ENCODE data around the gene FKBP2.

- TF ChIP-seq SUZ12 (IDR thresholded peaks at IDR 0.05; ENCODE audit: extremely low read depth, insufficient read depth, insufficient read length) (no peak), ZNF274 (IDR thresholded peaks at IDR 0.05; ENCODE audit: low read depth, low read length) (no peak)
Observed at GRCh38 chr11:64260147-64260708, 19.3 kb downstream of the FKBP2 start.
